Epithelial cell of umbilical artery (primary cell): ENCODE measurements around the gene PDCD2. TPM values are rescaled to one million over a fixed set of nuclear protein-coding genes. Genes with fewer than 3 reads are reported as not detected.

ENCODE experiments used
- total RNA-seq: library from RNA; depleted of rRNA; stranded (reverse); fragments of >200 nt; gene quantifications from 2 replicates; pipeline ENCODE4 v1.2.3, GENCODE V29; 2014

The PDCD2 gene, protein sequence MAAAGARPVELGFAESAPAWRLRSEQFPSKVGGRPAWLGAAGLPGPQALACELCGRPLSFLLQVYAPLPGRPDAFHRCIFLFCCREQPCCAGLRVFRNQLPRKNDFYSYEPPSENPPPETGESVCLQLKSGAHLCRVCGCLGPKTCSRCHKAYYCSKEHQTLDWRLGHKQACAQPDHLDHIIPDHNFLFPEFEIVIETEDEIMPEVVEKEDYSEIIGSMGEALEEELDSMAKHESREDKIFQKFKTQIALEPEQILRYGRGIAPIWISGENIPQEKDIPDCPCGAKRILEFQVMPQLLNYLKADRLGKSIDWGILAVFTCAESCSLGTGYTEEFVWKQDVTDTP
- 83.2 and 85.3 TPM in 2 replicates for total RNA-seq

DNA sequence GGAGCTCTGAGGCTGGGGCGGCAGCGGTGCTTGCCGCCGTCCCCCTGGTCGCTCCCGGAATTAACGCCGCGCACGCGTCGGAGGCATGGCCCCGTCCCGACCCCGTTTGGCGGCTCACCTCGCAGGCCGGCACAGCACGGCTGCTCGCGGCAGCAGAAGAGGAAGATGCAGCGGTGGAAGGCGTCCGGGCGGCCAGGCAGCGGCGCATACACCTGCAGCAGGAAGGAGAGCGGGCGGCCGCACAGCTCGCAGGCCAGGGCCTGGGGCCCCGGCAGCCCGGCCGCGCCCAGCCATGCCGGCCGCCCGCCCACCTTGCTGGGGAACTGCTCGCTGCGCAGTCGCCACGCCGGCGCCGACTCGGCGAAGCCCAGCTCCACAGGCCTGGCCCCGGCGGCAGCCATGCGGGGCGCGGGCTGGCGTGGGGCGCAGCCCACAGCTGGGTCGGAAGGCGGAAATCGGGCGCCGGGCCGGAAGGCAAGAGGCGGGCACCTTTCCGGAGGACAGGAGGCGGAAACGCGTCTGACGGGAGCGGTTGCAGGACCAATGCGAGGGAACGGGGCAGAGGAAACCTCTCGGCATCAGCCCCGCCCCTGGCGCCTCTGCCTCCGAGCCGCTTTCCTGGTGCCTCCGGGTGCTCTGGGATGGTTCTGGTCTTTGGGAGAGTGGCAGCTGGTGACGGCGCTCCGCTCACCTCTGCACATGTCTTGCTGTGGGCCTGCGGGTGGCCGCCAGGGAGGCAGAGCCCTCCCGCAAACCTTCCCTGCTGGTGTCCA, at the start of gene PDCD2:
Gene PDCD2, minus strand, starts transcription at position 457 of the 773 bp plus-strand sequence. Its CDS starts 56 bp downstream, at position 401.

DNA sequence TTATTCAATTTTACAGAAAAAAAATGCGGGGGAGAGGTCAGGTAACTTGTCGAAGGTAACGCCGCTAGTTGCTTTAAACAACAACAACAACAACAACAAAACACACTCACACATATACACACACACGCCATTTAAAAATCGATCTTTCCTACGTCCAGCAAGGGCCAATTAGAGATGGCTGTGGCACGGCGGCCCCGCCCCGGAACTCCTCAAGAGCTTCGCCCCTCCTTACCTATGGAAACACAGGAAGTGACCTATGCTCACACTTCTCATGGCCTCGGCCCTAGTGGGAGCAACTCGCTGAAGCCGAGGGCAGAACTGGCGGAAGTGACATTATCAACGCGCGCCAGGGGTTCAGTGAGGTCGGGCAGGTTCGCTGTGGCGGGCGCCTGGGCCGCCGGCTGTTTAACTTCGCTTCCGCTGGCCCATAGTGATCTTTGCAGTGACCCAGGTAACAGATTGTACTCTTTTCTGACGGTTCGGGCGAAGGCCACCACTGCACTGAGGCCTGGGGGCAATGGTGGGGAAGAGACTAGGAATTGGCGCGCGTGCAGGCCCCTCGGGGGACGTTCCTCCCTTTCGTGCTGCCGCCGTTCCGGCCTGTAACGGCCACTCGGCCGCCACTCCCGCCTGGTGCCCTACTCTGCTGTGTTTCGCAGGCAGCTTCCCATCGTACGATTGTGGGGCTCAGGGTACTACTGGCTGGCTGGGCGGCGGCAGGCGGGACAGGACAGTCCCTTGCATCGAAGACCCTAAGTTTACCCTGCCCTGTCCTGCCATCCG, 30.2 kb downstream of the PDCD2 start, which contains the start of gene TBP:
Gene TBP, plus strand, starts transcription at position 357 of the 783 bp plus-strand sequence. CDS start 2,661 bp downstream, outside the sequence.

DNA sequence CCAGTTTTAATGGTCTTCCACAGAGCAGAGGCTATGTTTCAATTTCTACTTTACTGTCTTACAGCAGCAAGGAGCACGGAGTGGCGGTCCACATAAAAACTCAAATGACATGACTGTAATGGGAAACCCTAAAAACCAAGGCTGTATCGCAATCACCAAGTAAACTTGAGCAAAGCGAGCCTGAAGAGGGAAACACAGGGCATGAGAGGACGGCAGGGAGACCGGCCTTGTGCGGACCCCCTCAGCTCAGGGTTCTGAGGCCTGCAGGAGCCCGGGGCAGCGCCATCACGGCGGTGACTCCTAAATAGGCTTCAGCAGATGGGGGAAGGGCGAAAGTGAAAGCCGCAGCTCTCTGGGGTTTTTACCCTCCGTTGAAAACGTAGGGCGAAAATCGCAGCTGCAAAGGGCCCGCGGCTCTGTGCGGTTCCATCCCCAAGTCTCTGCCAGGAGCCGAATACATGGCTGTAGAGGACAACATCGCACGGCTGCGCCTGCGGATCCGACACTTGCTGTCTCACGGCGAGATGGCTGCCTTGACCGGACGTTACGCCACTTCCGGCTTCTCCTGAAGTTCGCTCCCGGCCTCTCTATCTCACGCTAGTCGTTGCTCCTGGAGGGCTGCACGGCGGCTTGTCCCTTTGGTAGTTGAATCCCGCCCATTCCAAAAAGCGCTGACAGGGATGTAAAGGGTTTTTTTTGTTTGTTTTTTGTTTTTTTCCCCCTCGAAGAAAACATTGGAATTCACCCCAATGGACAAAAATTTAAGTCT, 31.5 kb downstream of the PDCD2 start, which contains the start of gene PSMB1:
Gene PSMB1, minus strand, starts transcription at position 543 of the 769 bp plus-strand sequence. Its CDS starts 65 bp downstream, at position 478.

Other genes with a start within 250 kb of the PDCD2 start
- gene PSMB1, start 31.3 kb downstream of the PDCD2 start, total RNA-seq: 431 and 538 TPM in 2 replicates
- gene TBP, start 30.3 kb downstream of the PDCD2 start, total RNA-seq: 10.7 and 19.0 TPM in 2 replicates